H1 (cell line): ENCODE measurements around the gene MEMO1. TPM values are rescaled to one million over a fixed set of nuclear protein-coding genes. Genes with fewer than 3 reads are reported as not detected.

ENCODE experiments used
- polyA plus RNA-seq, 7 experiments: library from polyadenylated mRNA; depleted of rRNA in 3 of 7; stranded (reverse) in 5 of 7; unstranded in 2 of 7; fragments of >200 nt in 5 of 7; fragments of 200-250 nt in 2 of 7; gene quantifications; 1 replicate in 5 of 7; 2 replicates in 1 of 7; 4 replicates in 1 of 7; pipeline versions ENCODE4 v1.2.1 to v1.2.3, GENCODE V29; 2011 to 2013; ENCODE audit warnings: missing spikeins in 2 of 7, mixed read lengths in 2 of 7
- total RNA-seq: library from RNA; stranded (reverse); fragmentation: NEBNext Ultra II Directional; extraction: Animal tissue kit (Norgen Biotek cat#: 25700); gene quantifications from 2 replicates; pipeline ENCODE4 v1.2.1, GENCODE V29; 2021
- TF ChIP-seq, protein P1 (sequence below): fragments of 300-600 bp; sonication (generic); IDR thresholded peaks from 2 replicates; pipeline ENCODE4 v1.7.1; 2012; ENCODE audit warnings: low read length, moderate library complexity, mild to moderate bottlenecking, inconsistent platforms; ENCODE audit not compliant: insufficient replicate concordance

The MEMO1 gene
- total and polyA plus RNA-seq, 2 of the 8 experiments (the other 6 are each of a cell fraction or from before 2014, with no cell fraction given), result 26.9 to 54.7 TPM

DNA sequence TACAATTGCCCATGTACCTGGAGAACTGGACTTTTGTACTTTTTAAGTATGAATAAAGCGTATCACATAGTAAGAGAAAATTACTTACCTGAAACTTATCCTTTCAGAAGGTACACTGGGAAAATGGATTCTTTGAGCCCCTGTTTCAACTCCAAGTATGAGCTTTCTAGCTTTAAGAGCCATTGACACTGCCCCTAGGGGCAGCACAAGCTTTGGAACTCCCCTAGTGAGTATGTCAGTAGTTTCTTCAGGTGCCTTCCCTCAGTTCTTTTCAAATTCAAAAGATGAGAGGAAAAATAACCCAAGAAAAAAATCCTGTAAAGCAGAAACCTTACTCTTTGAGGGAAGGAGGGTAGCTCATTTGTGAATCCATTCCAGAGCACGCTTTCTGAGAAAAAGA, 124.1 kb downstream of the MEMO1 start (continued):
- TF ChIP-seq, protein P1, sequence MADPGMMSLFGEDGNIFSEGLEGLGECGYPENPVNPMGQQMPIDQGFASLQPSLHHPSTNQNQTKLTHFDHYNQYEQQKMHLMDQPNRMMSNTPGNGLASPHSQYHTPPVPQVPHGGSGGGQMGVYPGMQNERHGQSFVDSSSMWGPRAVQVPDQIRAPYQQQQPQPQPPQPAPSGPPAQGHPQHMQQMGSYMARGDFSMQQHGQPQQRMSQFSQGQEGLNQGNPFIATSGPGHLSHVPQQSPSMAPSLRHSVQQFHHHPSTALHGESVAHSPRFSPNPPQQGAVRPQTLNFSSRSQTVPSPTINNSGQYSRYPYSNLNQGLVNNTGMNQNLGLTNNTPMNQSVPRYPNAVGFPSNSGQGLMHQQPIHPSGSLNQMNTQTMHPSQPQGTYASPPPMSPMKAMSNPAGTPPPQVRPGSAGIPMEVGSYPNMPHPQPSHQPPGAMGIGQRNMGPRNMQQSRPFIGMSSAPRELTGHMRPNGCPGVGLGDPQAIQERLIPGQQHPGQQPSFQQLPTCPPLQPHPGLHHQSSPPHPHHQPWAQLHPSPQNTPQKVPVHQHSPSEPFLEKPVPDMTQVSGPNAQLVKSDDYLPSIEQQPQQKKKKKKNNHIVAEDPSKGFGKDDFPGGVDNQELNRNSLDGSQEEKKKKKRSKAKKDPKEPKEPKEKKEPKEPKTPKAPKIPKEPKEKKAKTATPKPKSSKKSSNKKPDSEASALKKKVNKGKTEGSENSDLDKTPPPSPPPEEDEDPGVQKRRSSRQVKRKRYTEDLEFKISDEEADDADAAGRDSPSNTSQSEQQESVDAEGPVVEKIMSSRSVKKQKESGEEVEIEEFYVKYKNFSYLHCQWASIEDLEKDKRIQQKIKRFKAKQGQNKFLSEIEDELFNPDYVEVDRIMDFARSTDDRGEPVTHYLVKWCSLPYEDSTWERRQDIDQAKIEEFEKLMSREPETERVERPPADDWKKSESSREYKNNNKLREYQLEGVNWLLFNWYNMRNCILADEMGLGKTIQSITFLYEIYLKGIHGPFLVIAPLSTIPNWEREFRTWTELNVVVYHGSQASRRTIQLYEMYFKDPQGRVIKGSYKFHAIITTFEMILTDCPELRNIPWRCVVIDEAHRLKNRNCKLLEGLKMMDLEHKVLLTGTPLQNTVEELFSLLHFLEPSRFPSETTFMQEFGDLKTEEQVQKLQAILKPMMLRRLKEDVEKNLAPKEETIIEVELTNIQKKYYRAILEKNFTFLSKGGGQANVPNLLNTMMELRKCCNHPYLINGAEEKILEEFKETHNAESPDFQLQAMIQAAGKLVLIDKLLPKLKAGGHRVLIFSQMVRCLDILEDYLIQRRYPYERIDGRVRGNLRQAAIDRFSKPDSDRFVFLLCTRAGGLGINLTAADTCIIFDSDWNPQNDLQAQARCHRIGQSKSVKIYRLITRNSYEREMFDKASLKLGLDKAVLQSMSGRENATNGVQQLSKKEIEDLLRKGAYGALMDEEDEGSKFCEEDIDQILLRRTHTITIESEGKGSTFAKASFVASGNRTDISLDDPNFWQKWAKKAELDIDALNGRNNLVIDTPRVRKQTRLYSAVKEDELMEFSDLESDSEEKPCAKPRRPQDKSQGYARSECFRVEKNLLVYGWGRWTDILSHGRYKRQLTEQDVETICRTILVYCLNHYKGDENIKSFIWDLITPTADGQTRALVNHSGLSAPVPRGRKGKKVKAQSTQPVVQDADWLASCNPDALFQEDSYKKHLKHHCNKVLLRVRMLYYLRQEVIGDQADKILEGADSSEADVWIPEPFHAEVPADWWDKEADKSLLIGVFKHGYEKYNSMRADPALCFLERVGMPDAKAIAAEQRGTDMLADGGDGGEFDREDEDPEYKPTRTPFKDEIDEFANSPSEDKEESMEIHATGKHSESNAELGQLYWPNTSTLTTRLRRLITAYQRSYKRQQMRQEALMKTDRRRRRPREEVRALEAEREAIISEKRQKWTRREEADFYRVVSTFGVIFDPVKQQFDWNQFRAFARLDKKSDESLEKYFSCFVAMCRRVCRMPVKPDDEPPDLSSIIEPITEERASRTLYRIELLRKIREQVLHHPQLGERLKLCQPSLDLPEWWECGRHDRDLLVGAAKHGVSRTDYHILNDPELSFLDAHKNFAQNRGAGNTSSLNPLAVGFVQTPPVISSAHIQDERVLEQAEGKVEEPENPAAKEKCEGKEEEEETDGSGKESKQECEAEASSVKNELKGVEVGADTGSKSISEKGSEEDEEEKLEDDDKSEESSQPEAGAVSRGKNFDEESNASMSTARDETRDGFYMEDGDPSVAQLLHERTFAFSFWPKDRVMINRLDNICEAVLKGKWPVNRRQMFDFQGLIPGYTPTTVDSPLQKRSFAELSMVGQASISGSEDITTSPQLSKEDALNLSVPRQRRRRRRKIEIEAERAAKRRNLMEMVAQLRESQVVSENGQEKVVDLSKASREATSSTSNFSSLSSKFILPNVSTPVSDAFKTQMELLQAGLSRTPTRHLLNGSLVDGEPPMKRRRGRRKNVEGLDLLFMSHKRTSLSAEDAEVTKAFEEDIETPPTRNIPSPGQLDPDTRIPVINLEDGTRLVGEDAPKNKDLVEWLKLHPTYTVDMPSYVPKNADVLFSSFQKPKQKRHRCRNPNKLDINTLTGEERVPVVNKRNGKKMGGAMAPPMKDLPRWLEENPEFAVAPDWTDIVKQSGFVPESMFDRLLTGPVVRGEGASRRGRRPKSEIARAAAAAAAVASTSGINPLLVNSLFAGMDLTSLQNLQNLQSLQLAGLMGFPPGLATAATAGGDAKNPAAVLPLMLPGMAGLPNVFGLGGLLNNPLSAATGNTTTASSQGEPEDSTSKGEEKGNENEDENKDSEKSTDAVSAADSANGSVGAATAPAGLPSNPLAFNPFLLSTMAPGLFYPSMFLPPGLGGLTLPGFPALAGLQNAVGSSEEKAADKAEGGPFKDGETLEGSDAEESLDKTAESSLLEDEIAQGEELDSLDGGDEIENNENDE, result no peak
